ENCODE measurements around the gene SMYD3. TPM values are rescaled to one million over a fixed set of nuclear protein-coding genes. Genes with fewer than 3 reads are reported as not detected.

Gene SMYD3
- total RNA-seq, 1 donor from 2014 or later = 23.5 TPM

DNA sequence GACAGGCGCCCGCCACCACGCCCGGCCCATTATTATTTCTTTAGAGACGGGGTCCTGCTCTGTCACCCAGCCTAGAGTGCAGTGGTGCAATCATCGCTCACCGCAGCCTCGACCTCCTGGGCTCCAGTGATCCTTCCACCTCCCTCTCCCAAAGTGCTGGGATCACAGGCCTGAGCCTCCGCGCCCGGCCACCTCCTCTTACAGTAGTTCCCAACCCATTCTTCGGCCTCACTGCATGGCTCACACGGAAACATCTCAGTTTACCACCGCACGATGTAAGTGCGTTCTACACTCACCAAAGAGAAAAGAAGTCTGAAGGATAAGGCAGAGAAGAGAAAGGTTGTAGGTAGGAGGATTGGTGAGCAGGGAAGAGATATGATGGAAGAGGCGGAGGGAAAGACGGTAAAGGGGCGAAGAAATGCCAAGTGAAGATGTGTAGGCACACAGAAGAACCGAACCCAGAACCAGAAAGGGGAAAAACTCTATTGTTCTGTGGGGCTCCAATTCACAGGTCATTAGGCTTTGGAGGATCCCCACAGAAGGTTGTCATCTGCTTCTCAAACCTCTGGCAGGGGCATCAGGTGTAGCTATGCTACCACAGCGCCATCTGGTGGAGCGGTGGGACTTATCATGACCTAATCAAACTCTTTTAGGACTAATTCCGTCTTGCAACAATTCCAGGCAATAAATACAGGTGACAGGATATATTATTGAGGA, 504.2 kb downstream of the SMYD3 start:
- Histone ChIP-seq H3K4me1 (ENCODE audit: control insufficient read depth in 3 of 3, insufficient read depth in 3 of 3, low read length in 3 of 3) (no peaks in the 10 kb centered on the region), H3K36me3 (ENCODE audit: control insufficient read depth in 3 of 3, insufficient read depth in 3 of 3, low read length in 3 of 3) (no peaks in the 10 kb centered on the region), H3K4me3 (ENCODE audit: low read length in 3 of 3) (no peak overlapping the region), H3K9ac (ENCODE audit: low read depth in 1 of 3, low read length in 3 of 3) (no peak overlapping the region), H3K27me3 (ENCODE audit: control insufficient read depth in 3 of 3, insufficient read depth in 3 of 3, low read length in 3 of 3) (no peaks in the 10 kb centered on the region), H3K27ac (ENCODE audit: low read depth, low read length) (no peak overlapping the region), H3K9me3 (ENCODE audit: control insufficient read depth in 3 of 3, low read length in 3 of 3) (no peaks in the 10 kb centered on the region)

DNA sequence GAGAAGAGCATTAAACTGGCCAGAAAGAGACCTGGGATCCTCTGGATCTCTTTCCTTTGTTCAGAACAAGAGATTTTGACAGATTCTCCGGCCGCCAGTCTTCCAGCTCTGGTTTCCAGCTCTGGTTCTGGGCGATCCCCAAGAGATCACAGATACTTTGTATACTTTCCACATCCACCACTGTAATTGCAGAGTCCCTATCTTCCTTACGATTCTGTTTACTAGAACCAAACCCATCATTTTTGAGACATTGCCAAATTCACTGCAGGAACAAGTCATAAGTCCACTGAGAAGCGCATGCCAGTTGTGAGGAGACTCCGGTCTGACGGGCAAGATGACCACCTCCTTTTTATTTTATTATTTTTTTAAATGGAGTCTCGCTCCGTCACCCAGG, 505.2 kb downstream of the SMYD3 start:
- Histone ChIP-seq H3K4me3 (ENCODE audit: low read length in 3 of 3) (no peak overlapping the region), H3K9me3 (ENCODE audit: control insufficient read depth in 3 of 3, low read length in 3 of 3) (no peaks in the 10 kb centered on the region), H3K4me1 (ENCODE audit: control insufficient read depth in 3 of 3, insufficient read depth in 3 of 3, low read length in 3 of 3) (peaks cover 0 to 6% (median 0%) of the 10 kb centered on the region in 3 donors), H3K27ac (ENCODE audit: low read depth, low read length) (no peak overlapping the region), H3K9ac (ENCODE audit: low read depth in 1 of 3, low read length in 3 of 3) (no peak overlapping the region), H3K36me3 (ENCODE audit: control insufficient read depth in 3 of 3, insufficient read depth in 3 of 3, low read length in 3 of 3) (no peaks in the 10 kb centered on the region), H3K27me3 (ENCODE audit: control insufficient read depth in 3 of 3, insufficient read depth in 3 of 3, low read length in 3 of 3) (peaks cover 0 to under 1% (median 0%) of the 10 kb centered on the region in 3 donors)

DNA sequence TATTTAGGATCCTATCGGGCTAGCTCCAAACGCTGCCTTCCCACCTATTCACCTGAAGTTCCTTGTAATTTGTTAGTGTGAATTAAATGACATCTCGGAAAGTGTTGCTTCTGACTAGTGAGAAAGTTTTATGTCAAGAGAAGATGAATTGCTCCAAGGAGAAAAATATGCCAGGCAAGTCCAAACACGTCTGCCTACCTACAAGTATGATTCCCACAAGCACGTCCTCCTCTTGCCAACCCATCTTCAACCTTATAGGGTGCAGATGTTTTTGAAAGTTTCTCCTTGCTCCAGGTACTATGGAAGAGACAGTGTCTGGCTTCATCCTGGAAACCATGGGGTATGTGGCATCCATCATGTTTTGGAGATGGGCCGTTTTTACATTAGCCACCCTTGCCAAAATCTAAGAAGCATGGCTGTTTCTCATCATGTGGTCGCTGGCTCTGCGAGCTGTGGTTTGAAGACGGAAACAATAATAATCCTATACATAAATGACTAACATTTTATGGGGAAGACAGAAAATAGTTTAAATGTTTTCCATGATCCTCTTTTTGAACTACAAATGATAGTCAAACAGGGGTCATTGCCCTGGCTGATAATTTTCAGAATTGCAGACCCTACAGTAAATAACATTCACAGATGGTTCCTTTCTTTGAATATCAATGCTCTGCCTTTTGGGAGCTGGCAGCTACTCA, 505.8 kb downstream of the SMYD3 start:
- Histone ChIP-seq H3K27me3 (ENCODE audit: control insufficient read depth in 3 of 3, insufficient read depth in 3 of 3, low read length in 3 of 3) (peaks cover 0 to 4% (median 0%) of the 10 kb centered on the region in 3 donors), H3K36me3 (ENCODE audit: control insufficient read depth in 3 of 3, insufficient read depth in 3 of 3, low read length in 3 of 3) (no peaks in the 10 kb centered on the region), H3K9me3 (ENCODE audit: control insufficient read depth in 3 of 3, low read length in 3 of 3) (no peaks in the 10 kb centered on the region), H3K27ac (ENCODE audit: low read depth, low read length) (no peak overlapping the region), H3K4me3 (ENCODE audit: low read length in 3 of 3) (no peak overlapping the region), H3K4me1 (ENCODE audit: control insufficient read depth in 3 of 3, insufficient read depth in 3 of 3, low read length in 3 of 3) (peaks cover 0 to 6% (median 0%) of the 10 kb centered on the region in 3 donors), H3K9ac (ENCODE audit: low read depth in 1 of 3, low read length in 3 of 3) (no peak overlapping the region)

DNA sequence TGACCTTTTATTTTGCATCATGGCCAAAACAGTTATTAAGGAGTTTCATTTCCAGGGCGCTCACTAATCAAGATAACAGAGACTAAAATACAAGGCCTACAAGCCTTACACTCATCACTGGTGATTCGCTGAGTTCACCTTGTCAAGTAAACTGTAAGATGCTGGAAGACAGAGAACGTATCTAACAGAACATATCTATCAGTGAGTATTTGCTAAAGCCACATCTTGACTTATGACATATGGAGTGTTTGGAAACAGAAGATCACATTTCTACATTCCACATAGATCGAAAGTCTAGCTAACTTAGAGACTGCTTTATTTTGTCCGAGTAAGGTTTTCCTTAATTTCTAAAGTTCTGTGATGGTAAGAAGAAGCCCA, 506.5 kb downstream of the SMYD3 start:
- Histone ChIP-seq H3K36me3 (ENCODE audit: control insufficient read depth in 3 of 3, insufficient read depth in 3 of 3, low read length in 3 of 3) (no peaks in the 10 kb centered on the region), H3K27ac (ENCODE audit: low read depth, low read length) (no peak overlapping the region), H3K4me3 (ENCODE audit: low read length in 3 of 3) (no peak overlapping the region), H3K9me3 (ENCODE audit: control insufficient read depth in 3 of 3, low read length in 3 of 3) (no peaks in the 10 kb centered on the region), H3K4me1 (ENCODE audit: control insufficient read depth in 3 of 3, insufficient read depth in 3 of 3, low read length in 3 of 3) (peaks cover 0 to 6% (median 0%) of the 10 kb centered on the region in 3 donors), H3K9ac (ENCODE audit: low read depth in 1 of 3, low read length in 3 of 3) (no peak overlapping the region), H3K27me3 (ENCODE audit: control insufficient read depth in 3 of 3, insufficient read depth in 3 of 3, low read length in 3 of 3) (peaks cover 0 to 4% (median 0%) of the 10 kb centered on the region in 3 donors)

DNA sequence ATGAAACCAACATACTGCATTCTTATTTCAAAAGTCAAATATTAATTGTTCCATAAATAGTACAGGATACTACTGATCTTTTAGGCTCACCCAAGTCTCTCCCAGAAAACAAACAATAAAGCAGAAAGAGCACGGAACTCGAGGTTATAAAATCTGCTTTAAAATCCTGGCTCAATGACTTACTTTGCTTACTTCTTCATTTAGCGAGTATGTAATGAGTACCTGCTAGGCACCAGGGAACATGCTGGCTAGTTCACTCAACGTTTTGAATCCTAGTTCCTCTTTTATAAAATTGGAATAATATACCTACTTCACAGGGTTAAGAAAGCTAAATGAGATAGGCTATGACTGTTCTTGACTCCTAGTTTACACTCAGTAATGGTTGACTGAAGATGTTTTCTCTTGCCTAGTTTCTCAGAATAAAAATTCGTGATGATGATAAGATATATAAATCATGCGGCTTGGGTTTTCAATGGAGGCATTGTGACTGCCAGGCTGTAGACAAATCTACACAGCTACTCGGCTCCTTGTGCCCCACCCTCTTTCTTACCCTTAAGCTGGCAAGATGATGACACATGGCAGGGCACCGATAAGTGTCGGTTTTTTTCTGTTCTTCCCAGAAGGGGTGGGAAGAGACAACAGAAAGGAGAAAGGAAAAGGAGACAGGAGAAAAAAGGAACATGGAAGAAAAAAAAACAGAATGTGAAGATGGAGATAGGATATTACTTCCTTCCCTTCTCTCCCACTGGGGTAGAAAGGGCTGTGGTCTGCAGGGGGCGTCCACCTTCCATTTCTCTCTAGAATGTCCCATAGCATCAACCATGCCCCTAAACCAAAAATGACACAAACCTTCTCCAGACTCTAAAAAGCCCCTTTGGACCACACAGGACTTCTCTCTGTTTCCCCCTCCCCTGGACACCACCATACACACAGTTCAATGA, 507.1 kb downstream of the SMYD3 start:
- Histone ChIP-seq H3K36me3 (ENCODE audit: control insufficient read depth in 3 of 3, insufficient read depth in 3 of 3, low read length in 3 of 3) (no peaks in the 10 kb centered on the region), H3K9me3 (ENCODE audit: control insufficient read depth in 3 of 3, low read length in 3 of 3) (no peaks in the 10 kb centered on the region), H3K27me3 (ENCODE audit: control insufficient read depth in 3 of 3, insufficient read depth in 3 of 3, low read length in 3 of 3) (peaks cover 0 to 4% (median 0%) of the 10 kb centered on the region in 3 donors), H3K27ac (ENCODE audit: low read depth, low read length) (no peak overlapping the region), H3K4me1 (ENCODE audit: control insufficient read depth in 3 of 3, insufficient read depth in 3 of 3, low read length in 3 of 3) (peaks cover 0 to 6% (median 0%) of the 10 kb centered on the region in 3 donors), H3K4me3 (ENCODE audit: low read length in 3 of 3) (no peak overlapping the region), H3K9ac (ENCODE audit: low read depth in 1 of 3, low read length in 3 of 3) (no peak overlapping the region)

DNA sequence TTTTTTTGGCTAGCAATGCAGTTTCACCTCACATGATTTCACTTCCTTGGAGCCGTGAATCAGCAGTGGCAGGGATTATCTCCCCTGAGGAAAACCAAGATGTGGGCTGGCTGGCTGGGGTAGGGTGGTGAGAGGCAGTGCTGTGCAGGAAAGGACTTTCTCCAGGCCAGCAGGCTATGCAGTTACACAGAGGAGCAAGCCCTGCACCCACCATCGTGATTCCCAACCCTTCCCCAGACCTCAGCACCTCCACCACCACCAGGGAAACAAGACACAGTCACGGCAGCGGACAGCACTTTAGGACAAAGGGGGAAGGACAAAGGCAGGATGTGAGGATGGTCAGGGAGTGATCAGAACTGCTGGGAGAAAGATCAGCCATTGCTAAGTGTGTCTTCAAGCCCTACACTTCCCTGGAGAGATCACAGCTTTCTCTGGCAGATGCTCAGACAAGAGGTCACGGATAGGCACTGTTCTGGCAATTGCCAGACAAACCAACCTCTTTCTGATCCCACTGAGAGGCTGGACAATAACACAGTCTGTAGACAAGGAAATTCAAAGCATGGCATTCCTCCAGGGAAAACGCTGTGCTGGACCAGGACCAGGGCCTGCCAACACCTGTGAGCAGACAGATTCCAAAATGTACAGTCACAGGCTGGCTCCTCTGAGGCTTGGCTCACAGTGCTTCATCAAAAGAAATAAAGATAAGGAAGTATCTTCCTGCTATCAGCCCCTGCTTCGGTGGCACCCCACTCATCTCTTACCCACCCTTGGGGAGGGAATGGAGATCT, 509.4 kb downstream of the SMYD3 start:
- H3K27ac ChIP-seq (ENCODE audit: low read depth, low read length) = no peak overlapping the region
- H3K9ac ChIP-seq (ENCODE audit: low read depth in 1 of 3, low read length in 3 of 3) = peak overlapping the region in 1 of 3 donors; percentile 35
- no peaks in the 10 kb centered on the region for H3K36me3 ChIP-seq (ENCODE audit: control insufficient read depth in 3 of 3, insufficient read depth in 3 of 3, low read length in 3 of 3)
- H3K4me1 ChIP-seq (ENCODE audit: control insufficient read depth in 3 of 3, insufficient read depth in 3 of 3, low read length in 3 of 3) = peaks cover 0 to 6% (median 0%) of the 10 kb centered on the region in 3 donors
- no peak overlapping the region for H3K4me3 ChIP-seq (ENCODE audit: low read length in 3 of 3)
- H3K27me3 ChIP-seq (ENCODE audit: control insufficient read depth in 3 of 3, insufficient read depth in 3 of 3, low read length in 3 of 3) = peaks cover 0 to 4% (median 0%) of the 10 kb centered on the region in 3 donors
- H3K9me3 ChIP-seq (ENCODE audit: control insufficient read depth in 3 of 3, low read length in 3 of 3) = no peaks in the 10 kb centered on the region

DNA sequence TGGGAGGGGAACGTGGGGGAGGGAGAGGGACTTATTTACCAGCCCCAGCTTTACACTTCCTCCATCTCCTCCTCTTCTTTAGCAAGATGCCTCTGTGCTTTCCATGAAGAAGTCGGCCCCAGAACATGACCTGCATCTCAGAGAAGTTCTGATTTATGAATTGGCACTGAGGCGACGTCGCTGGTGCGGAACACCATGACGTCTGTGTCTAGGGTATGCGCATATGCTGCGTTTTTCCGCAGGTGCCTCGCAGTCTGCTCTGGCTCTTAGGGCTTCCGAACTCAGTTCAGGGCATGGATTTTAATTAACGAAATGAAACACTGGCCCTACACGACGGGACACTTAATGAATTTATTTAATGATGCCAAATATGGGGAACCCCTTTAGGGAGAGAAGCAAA, 510.3 kb downstream of the SMYD3 start:
- Histone ChIP-seq H3K36me3 (ENCODE audit: control insufficient read depth in 3 of 3, insufficient read depth in 3 of 3, low read length in 3 of 3) (no peaks in the 10 kb centered on the region), H3K9ac (ENCODE audit: low read depth in 1 of 3, low read length in 3 of 3) (no peak overlapping the region), H3K4me3 (ENCODE audit: low read length in 3 of 3) (no peak overlapping the region), H3K9me3 (ENCODE audit: control insufficient read depth in 3 of 3, low read length in 3 of 3) (no peaks in the 10 kb centered on the region), H3K27ac (ENCODE audit: low read depth, low read length) (no peak overlapping the region), H3K27me3 (ENCODE audit: control insufficient read depth in 3 of 3, insufficient read depth in 3 of 3, low read length in 3 of 3) (peaks cover 0 to 4% (median 0%) of the 10 kb centered on the region in 3 donors), H3K4me1 (ENCODE audit: control insufficient read depth in 3 of 3, insufficient read depth in 3 of 3, low read length in 3 of 3) (peaks cover 0 to 6% (median 0%) of the 10 kb centered on the region in 3 donors)

DNA sequence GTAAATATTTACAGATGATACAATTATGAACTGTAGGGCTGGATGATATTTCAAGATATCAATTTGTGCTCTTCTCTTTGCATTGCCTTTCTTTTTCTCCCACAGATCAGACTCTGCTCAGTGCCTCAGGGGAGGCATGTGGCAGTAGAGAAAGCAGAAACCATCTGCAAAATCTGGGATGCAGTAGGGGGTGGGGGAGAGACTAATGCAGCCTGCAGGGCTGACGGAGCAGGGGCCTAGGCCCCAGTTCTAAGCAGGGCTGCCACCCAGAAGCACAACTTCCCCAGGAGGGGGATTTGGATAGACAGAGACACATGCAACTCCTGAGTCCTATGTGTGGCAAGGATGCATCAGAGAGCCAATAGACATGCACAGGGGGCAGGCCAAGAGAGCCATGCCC, 511.6 kb downstream of the SMYD3 start:
- H3K9me3 ChIP-seq (ENCODE audit: control insufficient read depth in 3 of 3, low read length in 3 of 3) = no peaks in the 10 kb centered on the region
- peaks cover 0 to 6% (median 0%) of the 10 kb centered on the region in 3 donors for H3K4me1 ChIP-seq (ENCODE audit: control insufficient read depth in 3 of 3, insufficient read depth in 3 of 3, low read length in 3 of 3)
- H3K27ac ChIP-seq (ENCODE audit: low read depth, low read length) = no peak overlapping the region
- H3K9ac ChIP-seq (ENCODE audit: low read depth in 1 of 3, low read length in 3 of 3) = no peak overlapping the region
- no peak overlapping the region for H3K4me3 ChIP-seq (ENCODE audit: low read length in 3 of 3)
- H3K27me3 ChIP-seq (ENCODE audit: control insufficient read depth in 3 of 3, insufficient read depth in 3 of 3, low read length in 3 of 3) = peaks cover 0 to 4% (median 0%) of the 10 kb centered on the region in 3 donors
- H3K36me3 ChIP-seq (ENCODE audit: control insufficient read depth in 3 of 3, insufficient read depth in 3 of 3, low read length in 3 of 3) = no peaks in the 10 kb centered on the region

DNA sequence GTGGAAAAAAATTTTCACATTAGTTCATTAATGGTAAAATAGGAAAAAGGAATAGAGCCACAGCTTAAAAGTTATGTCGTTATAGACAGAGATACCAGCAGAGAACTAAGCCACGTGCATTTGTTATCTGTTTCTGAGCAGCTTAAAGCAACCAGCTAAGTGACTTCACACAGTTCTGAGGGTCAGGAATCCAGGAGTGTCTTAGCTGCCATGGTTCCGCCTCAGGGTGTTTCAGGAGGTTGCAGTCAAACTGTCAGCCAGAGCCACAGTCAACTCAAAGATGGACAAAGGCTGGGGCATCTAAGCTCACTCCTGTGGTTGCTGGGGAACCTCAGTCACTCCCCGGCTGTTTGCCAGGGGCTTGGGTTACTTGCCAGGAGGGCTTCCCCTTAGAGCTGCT, 515.8 kb downstream of the SMYD3 start:
- Histone ChIP-seq H3K4me1 (ENCODE audit: control insufficient read depth in 3 of 3, insufficient read depth in 3 of 3, low read length in 3 of 3) (peaks cover 0 to 6% (median 0%) of the 10 kb centered on the region in 3 donors), H3K36me3 (ENCODE audit: control insufficient read depth in 3 of 3, insufficient read depth in 3 of 3, low read length in 3 of 3) (no peaks in the 10 kb centered on the region), H3K27ac (ENCODE audit: low read depth, low read length) (no peak overlapping the region), H3K9me3 (ENCODE audit: control insufficient read depth in 3 of 3, low read length in 3 of 3) (no peaks in the 10 kb centered on the region), H3K4me3 (ENCODE audit: low read length in 3 of 3) (no peak overlapping the region), H3K27me3 (ENCODE audit: control insufficient read depth in 3 of 3, insufficient read depth in 3 of 3, low read length in 3 of 3) (no peaks in the 10 kb centered on the region), H3K9ac (ENCODE audit: low read depth in 1 of 3, low read length in 3 of 3) (no peak overlapping the region)

Measured in skeletal muscle tissue (tissue), 4 donors.